Activated naive CD8-positive, alpha-beta T cell treated with anti-CD3 and anti-CD28 coated beads, Interleukin-2, amount 10 ng/mL, durations not matched to agents 7 days and 5 days (primary cell): ENCODE results near the gene PRPF6. TPM values are rescaled to one million over a fixed set of nuclear protein-coding genes. Genes with fewer than 3 reads are reported as not detected.

ENCODE experiments used
- ATAC-seq: fragments of 150-1000 bp; cut with Tn5 transposase; one replicate; pipeline ENCODE4 v1.10.0; 2021; ENCODE audit warnings: low read depth, moderate library complexity
- POLR2A ChIA-PET: fragments of 350-600 bp; sonication (Branson Sonifier 250); formaldehyde crosslinking; loops from one replicate; lab custom pipeline; 2021; ENCODE audit warnings: antibody characterized with exemption; lab: Charles Lee
- DNase-seq: peaks from one replicate; pipeline ENCODE4 v3.0.0; 2021
- H3K27ac Mint-ChIP-seq: one replicate; pipeline ENCODE4 v1.8.0; 2022; ENCODE audit warnings: mild to moderate bottlenecking, mixed read lengths
- H3K27me3 Mint-ChIP-seq: one replicate; pipeline ENCODE4 v1.8.0; 2022; ENCODE audit warnings: mild to moderate bottlenecking, moderate library complexity, mixed read lengths
- H3K36me3 Mint-ChIP-seq: one replicate; pipeline ENCODE4 v1.8.0; 2021; ENCODE audit warnings: mild to moderate bottlenecking, mixed read lengths
- H3K4me1 Mint-ChIP-seq: one replicate; pipeline ENCODE4 v1.8.0; 2021; ENCODE audit warnings: mixed read lengths
- H3K4me3 Mint-ChIP-seq: one replicate; pipeline ENCODE4 v1.8.0; 2022; ENCODE audit warnings: mild to moderate bottlenecking, moderate library complexity, mixed read lengths
- H3K9me3 Mint-ChIP-seq: one replicate; pipeline ENCODE4 v1.8.0; 2021; ENCODE audit warnings: mixed read lengths
- total RNA-seq, 2 experiments: library from RNA; stranded (reverse); gene quantifications; one replicate each; pipeline ENCODE4 v1.2.3, GENCODE V29; 2021

Gene PRPF6
- total RNA-seq, 2 experiments from 2014 or later = 76.7 to 78.4 TPM

- no peak for DNase-seq
- Mint-ChIP-seq H3K36me3 (peaks cover 6% of the 10 kb centered on the region), H3K9me3 (no peaks in the 10 kb centered on the region), H3K27me3 (no peaks in the 10 kb centered on the region), H3K4me3 (no peak overlapping the region), H3K4me1 (peaks cover 34% of the 10 kb centered on the region), H3K27ac (no peak overlapping the region)
- no peak for ATAC-seq
- POLR2A ChIA-PET = no interaction called here
Measured at GRCh38 chr20:63952210-63952535, 28.8 kb upstream of the PRPF6 start.

- no peak for DNase-seq
- POLR2A ChIA-PET = no interaction called here
- no peak for ATAC-seq
- Mint-ChIP-seq H3K4me1 (peaks cover 35% of the 10 kb centered on the region), H3K4me3 (peak overlapping the region; percentile 19), H3K9me3 (no peaks in the 10 kb centered on the region), H3K27ac (no peak overlapping the region), H3K27me3 (no peaks in the 10 kb centered on the region), H3K36me3 (peaks cover 6% of the 10 kb centered on the region)
Measured at GRCh38 chr20:63952769-63953168, 28.2 kb upstream of the PRPF6 start.

DNA sequence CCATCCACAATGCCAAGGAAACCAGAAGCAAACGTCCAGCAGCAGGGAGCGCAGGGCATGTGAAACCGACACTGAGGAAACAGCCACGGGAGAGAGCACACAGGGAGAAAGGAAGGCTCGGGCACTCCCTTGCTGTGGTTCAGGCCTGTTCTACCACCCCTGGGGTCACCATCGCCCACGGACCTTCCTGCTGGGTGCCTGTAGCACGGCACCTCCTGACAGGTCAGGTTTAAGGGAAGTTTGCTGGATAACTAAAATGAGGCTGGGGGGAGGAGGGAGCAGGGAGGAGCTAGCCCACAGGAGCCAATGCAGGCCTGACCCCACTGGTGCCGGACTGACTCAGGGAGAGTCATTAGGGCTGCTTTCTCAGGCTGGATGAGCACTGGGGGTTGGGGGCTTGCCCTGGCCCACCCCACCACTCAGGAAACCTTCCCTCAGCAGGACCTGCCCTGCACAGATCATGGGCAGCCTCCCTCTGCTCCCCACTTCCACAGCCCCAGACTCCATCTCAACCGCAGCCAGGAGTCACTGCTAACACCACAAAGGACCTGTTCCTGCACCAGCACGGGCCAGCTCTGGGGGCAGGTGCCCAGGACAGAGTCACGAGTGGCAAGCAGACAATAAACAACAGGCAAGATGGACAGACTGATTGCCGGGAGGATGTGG, 27.0 kb upstream of the PRPF6 start:
- POLR2A ChIA-PET = no interaction called here
- Mint-ChIP-seq H3K4me3 (peak overlapping the region; percentile 83), H3K36me3 (peaks cover 3% of the 10 kb centered on the region), H3K27me3 (no peaks in the 10 kb centered on the region), H3K27ac (no peak overlapping the region), H3K9me3 (no peaks in the 10 kb centered on the region), H3K4me1 (peaks cover 27% of the 10 kb centered on the region)
- DNase-seq (no peak), ATAC-seq (no peak)

GRCh38 chr20:63955281-63955826, 25.6 kb upstream of the PRPF6 start:
- peak overlapping the region; percentile 83 for H3K4me3 Mint-ChIP-seq
- POLR2A ChIA-PET = interaction anchor here (1.2 to 2.4 kb wide), 2 partner anchors 13 to 18 kb away, joined by 6 to 11 read pairs; no protein-coding TSS in a partner anchor
- peak; percentile 25 for ATAC-seq
- H3K36me3 Mint-ChIP-seq = peaks cover 3% of the 10 kb centered on the region
- DNase-seq = peak; percentile 71
- peaks cover 24% of the 10 kb centered on the region for H3K4me1 Mint-ChIP-seq
- no peaks in the 10 kb centered on the region for H3K27me3 Mint-ChIP-seq
- peak overlapping the region; percentile 60 for H3K27ac Mint-ChIP-seq
- no peaks in the 10 kb centered on the region for H3K9me3 Mint-ChIP-seq

GRCh38 chr20:63955827-63956663, 24.9 kb upstream of the PRPF6 start, which contains the start of gene UCKL1:
Gene UCKL1, minus strand, starts transcription at chr20:63956416. Its CDS starts 44 bp downstream, at chr20:63956372.
- peak within 1 kb of the TSS; percentile 83 for H3K4me3 Mint-ChIP-seq
- H3K36me3 Mint-ChIP-seq = peaks cover 3% of the 10 kb centered on the region
- H3K27me3 Mint-ChIP-seq = no peaks in the 10 kb centered on the region
- POLR2A ChIA-PET = interaction anchor here (0.6 to 2.4 kb wide), 15 partner anchors 12 to 516 kb away, joined by 3 to 14 read pairs (median 4); partner anchors contain the start of genes ARFRP1, PPDPF, PRPF6 and PTK6
- peaks cover 24% of the 10 kb centered on the region for H3K4me1 Mint-ChIP-seq
- peak; percentile 93 for DNase-seq
- H3K27ac Mint-ChIP-seq = peak within 1 kb of the TSS; percentile 87
- no peaks in the 10 kb centered on the region for H3K9me3 Mint-ChIP-seq
- ATAC-seq = peak; percentile 79

- Mint-ChIP-seq H3K36me3 (peaks cover 3% of the 10 kb centered on the region), H3K27ac (peak overlapping the region; percentile 86), H3K27me3 (no peaks in the 10 kb centered on the region), H3K9me3 (no peaks in the 10 kb centered on the region), H3K4me1 (peaks cover 24% of the 10 kb centered on the region), H3K4me3 (peak overlapping the region; percentile 81)
- peak; percentile 17 for ATAC-seq
- no peak for DNase-seq
- POLR2A ChIA-PET = interaction anchor here (0.6 to 2.4 kb wide), 15 partner anchors 12 to 516 kb away, joined by 3 to 14 read pairs (median 4); partner anchors contain the start of genes ARFRP1, PPDPF, PRPF6 and PTK6
Measured at GRCh38 chr20:63956664-63957003, 24.3 kb upstream of the PRPF6 start.

GRCh38 chr20:63957004-63957689, 23.8 kb upstream of the PRPF6 start:
- DNase-seq = peak; percentile 75
- H3K4me3 Mint-ChIP-seq = peak overlapping the region; percentile 71
- H3K27ac Mint-ChIP-seq = peak overlapping the region; percentile 87
- H3K27me3 Mint-ChIP-seq = no peaks in the 10 kb centered on the region
- ATAC-seq = peak; percentile 43
- H3K4me1 Mint-ChIP-seq = peaks cover 24% of the 10 kb centered on the region
- peaks cover 3% of the 10 kb centered on the region for H3K36me3 Mint-ChIP-seq
- H3K9me3 Mint-ChIP-seq = no peaks in the 10 kb centered on the region
- POLR2A ChIA-PET = interaction anchor here (0.6 to 2.4 kb wide), 6 partner anchors 17 to 83 kb away, joined by 3 to 14 read pairs (median 8); partner anchors contain the start of genes PRPF6 and SAMD10

DNA sequence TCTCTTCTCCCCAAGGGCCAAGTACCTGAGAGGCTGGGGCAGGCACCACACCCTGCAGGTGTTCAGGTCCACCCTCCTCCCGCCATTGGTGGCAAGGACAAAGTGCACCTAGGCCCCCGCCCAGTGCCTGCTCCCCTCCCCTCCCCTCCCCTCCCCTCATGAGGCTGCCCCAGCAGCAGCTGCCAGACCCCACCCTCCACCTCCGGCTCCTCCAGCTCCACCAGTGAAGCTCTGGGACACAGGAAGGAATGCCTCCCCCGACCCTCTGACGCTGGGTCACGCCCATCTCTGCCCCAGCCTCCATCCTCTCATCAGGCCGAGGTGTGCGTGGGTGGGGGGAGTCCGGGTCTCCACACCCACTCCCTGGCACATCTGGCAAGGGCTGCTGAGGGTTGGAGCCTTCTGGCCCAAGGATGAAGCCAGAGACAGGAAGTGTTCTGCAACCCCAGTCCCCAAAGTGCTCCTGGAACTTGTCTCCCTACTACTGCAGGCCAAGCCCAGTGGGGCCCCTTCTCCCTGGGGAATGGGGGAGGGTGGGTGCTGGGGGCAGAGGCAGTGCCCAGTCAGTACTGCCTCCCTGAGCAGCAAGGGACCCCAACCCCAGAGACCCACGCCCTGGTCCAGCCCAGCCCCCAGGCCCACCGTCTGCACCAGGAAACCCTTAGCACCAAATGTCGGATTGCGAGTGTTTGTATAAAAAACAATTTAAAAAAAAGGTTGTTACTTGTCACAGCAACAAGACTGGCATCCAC, 23.1 kb upstream of the PRPF6 start:
- ATAC-seq = no peak
- Mint-ChIP-seq H3K27ac (peak overlapping the region; percentile 87), H3K27me3 (no peaks in the 10 kb centered on the region), H3K4me3 (peak overlapping the region; percentile 32), H3K9me3 (no peaks in the 10 kb centered on the region), H3K36me3 (peaks cover 4% of the 10 kb centered on the region), H3K4me1 (peaks cover 24% of the 10 kb centered on the region)
- no peak for DNase-seq
- POLR2A ChIA-PET = interaction anchor here (0.6 to 2.4 kb wide), 6 partner anchors 11 to 84 kb away, joined by 5 to 14 read pairs (median 8); partner anchors contain the start of genes PRPF6 and SAMD10

DNA sequence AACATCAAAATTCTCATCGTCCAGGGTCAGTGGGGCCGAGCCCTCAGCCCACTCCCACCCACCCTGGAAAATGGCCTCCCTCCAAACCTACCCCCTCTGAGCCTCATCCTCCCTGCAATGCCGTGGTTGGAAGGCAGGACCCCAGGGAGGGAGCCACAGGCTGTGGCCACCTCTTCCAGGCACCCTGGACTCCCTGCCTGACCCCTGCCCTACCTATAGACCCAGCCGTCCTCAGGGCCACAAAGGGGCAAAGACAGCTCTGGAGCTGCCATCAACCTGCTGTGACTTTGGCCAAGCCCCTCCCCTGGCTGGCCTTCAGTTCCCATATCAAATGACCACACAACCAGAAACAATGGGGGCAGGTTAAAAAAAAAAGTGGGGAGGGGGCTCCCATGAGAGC, 22.5 kb upstream of the PRPF6 start:
- Mint-ChIP-seq H3K4me1 (peaks cover 24% of the 10 kb centered on the region), H3K9me3 (no peaks in the 10 kb centered on the region), H3K4me3 (no peak overlapping the region), H3K27me3 (no peaks in the 10 kb centered on the region), H3K36me3 (peaks cover 5% of the 10 kb centered on the region), H3K27ac (peak overlapping the region; percentile 45)
- DNase-seq = no peak
- POLR2A ChIA-PET = interaction anchor here (1.4 to 2.0 kb wide), 2 partner anchors 10 to 22 kb away, joined by 5 read pairs; partner anchors contain the start of gene SAMD10
- ATAC-seq = no peak

DNA sequence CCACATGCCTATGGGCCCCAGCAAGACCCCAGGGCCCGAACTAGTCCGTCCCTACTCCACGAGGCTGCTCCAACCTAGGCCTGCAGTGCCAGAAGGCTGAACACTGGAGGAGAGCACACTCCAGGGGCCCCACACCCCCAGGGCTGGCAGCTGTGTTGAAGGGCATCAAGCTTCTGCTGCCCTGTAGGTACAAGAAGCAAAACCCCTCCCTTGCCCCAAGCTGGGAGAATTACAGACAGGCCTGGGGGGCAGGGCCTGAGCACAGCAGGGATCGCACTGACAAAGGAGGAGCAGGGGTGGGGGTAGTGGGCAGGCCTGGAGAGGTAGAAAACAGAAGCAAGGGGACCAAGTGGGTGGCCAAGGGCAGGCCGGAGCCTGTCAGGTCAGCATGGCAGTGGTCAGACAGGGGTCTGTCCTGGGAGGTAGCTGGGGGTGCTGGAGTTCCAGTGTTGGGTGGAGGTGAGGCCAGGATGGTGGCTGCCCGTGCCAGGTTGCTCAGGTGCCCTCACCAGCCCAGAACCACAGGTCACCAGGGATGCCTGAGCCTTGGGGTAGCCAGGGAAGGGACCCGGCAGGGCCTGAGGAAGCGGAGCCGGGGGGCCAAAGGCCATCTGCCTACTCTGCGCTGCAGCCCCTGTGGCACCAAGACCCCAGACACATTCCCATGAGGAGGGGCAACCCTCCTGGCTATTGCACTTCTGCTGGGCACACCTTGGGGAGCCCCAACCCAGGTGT, 21.8 kb upstream of the PRPF6 start:
- Mint-ChIP-seq H3K4me1 (peaks cover 19% of the 10 kb centered on the region), H3K27ac (no peak overlapping the region), H3K4me3 (no peak overlapping the region), H3K27me3 (no peaks in the 10 kb centered on the region), H3K9me3 (no peaks in the 10 kb centered on the region), H3K36me3 (peaks cover 4% of the 10 kb centered on the region)
- ATAC-seq (no peak), DNase-seq (no peak)
- POLR2A ChIA-PET = interaction anchor here (1.4 to 2.0 kb wide), 2 partner anchors 10 to 21 kb away, joined by 5 read pairs; partner anchors contain the start of gene SAMD10

- POLR2A ChIA-PET = interaction anchor here (2.0 kb wide), 1 partner anchor 20 kb away, joined by 5 read pairs; the partner anchor contains the start of gene SAMD10
- Mint-ChIP-seq H3K27me3 (no peaks in the 10 kb centered on the region), H3K36me3 (peaks cover 2% of the 10 kb centered on the region), H3K9me3 (no peaks in the 10 kb centered on the region), H3K4me1 (peaks cover 13% of the 10 kb centered on the region), H3K27ac (no peak overlapping the region), H3K4me3 (no peak overlapping the region)
- ATAC-seq (no peak), DNase-seq (no peak)
Measured at GRCh38 chr20:63959699-63960075, 21.2 kb upstream of the PRPF6 start.
